WERI-Rb-1 (cell line): ENCODE measurements around the gene MED13.
"Not testable (repeated sequence)": the region's sequence is repeated elsewhere in the genome, so short reads cannot be mapped to it uniquely, and the experiment has no call there.

ENCODE experiments used
- DNase-seq: peaks from one replicate; pipeline ENCODE4 v3.0.0-alpha.2; 2020
- H3K27ac ChIP-seq: fragments of 250-450 bp; sonication (Bioruptor Pico); 2 replicates; pipeline ENCODE4 v1.5.1; 2020; ENCODE audit warnings: mild to moderate bottlenecking, moderate library complexity
- H3K27me3 ChIP-seq: fragments of 250-450 bp; sonication (Bioruptor Pico); 2 replicates; pipeline ENCODE4 v1.5.1; 2021; ENCODE audit warnings: mild to moderate bottlenecking, low read depth, moderate library complexity; ENCODE audit not compliant: insufficient read depth, severe bottlenecking
- H3K36me3 ChIP-seq: fragments of 250-450 bp; sonication (Bioruptor Pico); 2 replicates; pipeline ENCODE4 v1.5.1; 2020; ENCODE audit warnings: mild to moderate bottlenecking, moderate library complexity
- H3K4me3 ChIP-seq: 2 replicates; pipeline ENCODE4 v1.5.1; 2011; ENCODE audit warnings: low read depth, mild to moderate bottlenecking, control low read depth, low read length
- H3K9me3 ChIP-seq: fragments of 250-450 bp; sonication (Bioruptor Pico); 2 replicates; pipeline ENCODE4 v1.5.1; 2021; ENCODE audit warnings: mild to moderate bottlenecking, moderate library complexity; ENCODE audit not compliant: severe bottlenecking
- TF ChIP-seq, protein P1 (sequence below): IDR thresholded peaks from 2 replicates; pipeline ENCODE4 v1.5.1; 2011; ENCODE audit warnings: low read depth, mild to moderate bottlenecking, control low read depth, inconsistent platforms, low read length

Gene MED13

DNA sequence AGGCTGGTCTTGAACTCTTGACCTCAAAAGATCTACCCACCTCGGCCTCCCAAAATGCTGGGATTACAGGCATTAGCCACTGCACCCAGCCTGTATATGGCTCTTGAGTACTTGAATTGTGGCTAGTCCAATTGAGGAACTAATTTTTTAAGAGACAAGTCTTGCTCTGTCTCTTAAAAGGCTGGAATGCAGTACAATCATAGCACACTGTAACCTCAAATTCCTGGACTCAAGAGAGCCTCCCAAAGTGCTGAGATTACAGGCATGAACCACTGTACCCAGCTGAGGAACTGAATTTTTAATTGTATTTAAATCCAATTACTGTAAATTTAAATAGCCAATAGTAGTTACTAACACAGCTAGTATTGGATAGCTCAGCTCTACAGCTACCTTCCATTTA lies 50.6 kb downstream of the MED13 start:
- Histone ChIP-seq H3K36me3 (peaks cover 83% of the 10 kb centered on the region), H3K27ac (no peak overlapping the region), H3K9me3 (no peaks in the 10 kb centered on the region), H3K4me3 (no peak overlapping the region), H3K27me3 (no peaks in the 10 kb centered on the region)
- TF ChIP-seq, protein P1, sequence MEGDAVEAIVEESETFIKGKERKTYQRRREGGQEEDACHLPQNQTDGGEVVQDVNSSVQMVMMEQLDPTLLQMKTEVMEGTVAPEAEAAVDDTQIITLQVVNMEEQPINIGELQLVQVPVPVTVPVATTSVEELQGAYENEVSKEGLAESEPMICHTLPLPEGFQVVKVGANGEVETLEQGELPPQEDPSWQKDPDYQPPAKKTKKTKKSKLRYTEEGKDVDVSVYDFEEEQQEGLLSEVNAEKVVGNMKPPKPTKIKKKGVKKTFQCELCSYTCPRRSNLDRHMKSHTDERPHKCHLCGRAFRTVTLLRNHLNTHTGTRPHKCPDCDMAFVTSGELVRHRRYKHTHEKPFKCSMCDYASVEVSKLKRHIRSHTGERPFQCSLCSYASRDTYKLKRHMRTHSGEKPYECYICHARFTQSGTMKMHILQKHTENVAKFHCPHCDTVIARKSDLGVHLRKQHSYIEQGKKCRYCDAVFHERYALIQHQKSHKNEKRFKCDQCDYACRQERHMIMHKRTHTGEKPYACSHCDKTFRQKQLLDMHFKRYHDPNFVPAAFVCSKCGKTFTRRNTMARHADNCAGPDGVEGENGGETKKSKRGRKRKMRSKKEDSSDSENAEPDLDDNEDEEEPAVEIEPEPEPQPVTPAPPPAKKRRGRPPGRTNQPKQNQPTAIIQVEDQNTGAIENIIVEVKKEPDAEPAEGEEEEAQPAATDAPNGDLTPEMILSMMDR, result no peak
- DNase-seq, result no peak

DNA sequence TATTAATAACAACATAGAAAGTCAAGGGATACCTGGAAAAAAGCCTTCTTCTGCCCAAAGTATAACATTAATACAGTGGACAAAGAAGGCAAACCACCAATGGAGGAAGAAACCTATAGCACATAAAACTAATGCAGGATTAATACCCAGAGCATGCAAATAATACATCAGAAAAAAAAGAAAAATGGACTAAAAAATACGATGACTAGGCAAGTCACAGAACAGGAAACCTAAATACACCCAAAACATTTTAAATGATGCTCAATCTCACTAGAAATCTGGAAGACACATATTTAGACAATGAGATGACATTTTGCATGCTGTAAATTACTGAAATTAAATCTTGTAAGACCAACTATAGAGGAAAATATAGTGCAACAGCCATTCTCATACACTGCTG lies 55.9 kb downstream of the MED13 start:
- TF ChIP-seq, protein P1, result no peak
- no peak overlapping the region for H3K27ac ChIP-seq

DNA sequence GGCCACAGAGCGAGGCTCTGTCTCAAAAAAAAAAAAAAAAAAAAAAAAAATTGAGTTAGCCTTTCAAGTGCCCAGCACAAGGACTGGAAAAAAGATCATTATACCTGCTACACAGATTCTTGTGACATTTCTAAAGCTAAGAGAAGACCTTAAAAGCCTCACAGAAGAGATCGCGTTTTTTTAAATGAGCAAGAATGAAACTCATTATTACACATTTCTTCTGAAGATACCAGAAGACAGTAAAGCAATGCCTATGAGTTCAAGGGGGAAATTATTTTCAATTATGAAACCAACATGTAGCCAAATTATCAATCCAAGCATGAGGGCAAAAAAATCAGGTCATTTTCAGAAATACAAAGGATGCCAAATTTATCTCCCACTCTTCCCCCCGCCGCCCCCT lies 56.8 kb downstream of the MED13 start:
- Histone ChIP-seq H3K27ac (no peak overlapping the region), H3K4me3 (no peak overlapping the region), H3K36me3 (peaks cover 85% of the 10 kb centered on the region), H3K27me3 (no peaks in the 10 kb centered on the region), H3K9me3 (no peaks in the 10 kb centered on the region)
- TF ChIP-seq, protein P1, result no peak
- DNase-seq, result no peak

More for the DNA sequence above, 55.9 kb downstream of the MED13 start:
- H3K9me3 ChIP-seq, result no peaks in the 10 kb centered on the region
- H3K27me3 ChIP-seq, result no peaks in the 10 kb centered on the region
- peaks cover 85% of the 10 kb centered on the region for H3K36me3 ChIP-seq
- H3K4me3 ChIP-seq, result no peak overlapping the region
- DNase-seq, result no peak

DNA sequence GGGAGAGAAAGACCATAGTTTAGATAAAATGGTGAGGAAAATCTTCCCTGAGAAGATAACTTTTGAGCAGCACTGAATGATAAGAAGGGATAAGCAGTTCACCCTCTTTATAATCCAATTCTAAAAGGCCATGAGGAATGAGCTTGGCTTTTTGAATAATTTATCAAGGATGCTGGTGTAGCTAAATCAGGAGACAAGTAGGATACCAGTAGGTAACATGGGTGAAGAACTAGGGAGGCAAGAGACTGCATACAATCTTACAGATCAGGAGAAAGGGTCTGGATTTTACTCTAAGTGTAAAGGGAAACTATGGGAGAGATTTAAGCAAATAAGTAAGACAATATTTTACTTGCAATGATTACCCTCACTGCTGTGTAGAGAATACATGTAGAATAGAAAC lies 60.7 kb downstream of the MED13 start:
- no peak for DNase-seq
- Histone ChIP-seq H3K27ac (no peak overlapping the region), H3K27me3 (no peaks in the 10 kb centered on the region), H3K4me3 (no peak overlapping the region), H3K36me3 (peaks cover 66% of the 10 kb centered on the region), H3K9me3 (no peaks in the 10 kb centered on the region)
- TF ChIP-seq, protein P1, result no peak

DNA sequence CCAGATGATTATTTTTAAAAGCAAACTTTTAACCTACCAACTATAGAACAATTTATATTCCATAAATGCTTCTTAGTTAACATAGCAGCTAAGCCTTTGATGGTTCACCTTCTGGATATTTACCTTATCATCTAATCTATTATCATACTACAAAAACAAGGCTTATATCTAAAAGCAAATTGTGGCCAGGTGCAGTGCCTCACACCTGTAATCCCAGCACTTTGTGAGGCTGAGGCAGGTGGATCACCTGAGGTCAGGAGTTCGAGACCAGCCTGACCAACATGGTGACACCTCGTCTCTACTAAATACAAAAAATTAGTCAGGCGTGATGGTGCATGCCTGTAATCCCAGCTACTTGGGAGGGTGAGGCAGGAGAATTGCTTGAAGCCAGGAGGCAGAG lies 61.9 kb downstream of the MED13 start:
- H3K9me3 ChIP-seq, DNase-seq, H3K4me3 ChIP-seq, H3K27ac ChIP-seq, H3K27me3 ChIP-seq: not testable (repeated sequence)
- H3K36me3 ChIP-seq, result peaks cover 54% of the 10 kb centered on the region

DNA sequence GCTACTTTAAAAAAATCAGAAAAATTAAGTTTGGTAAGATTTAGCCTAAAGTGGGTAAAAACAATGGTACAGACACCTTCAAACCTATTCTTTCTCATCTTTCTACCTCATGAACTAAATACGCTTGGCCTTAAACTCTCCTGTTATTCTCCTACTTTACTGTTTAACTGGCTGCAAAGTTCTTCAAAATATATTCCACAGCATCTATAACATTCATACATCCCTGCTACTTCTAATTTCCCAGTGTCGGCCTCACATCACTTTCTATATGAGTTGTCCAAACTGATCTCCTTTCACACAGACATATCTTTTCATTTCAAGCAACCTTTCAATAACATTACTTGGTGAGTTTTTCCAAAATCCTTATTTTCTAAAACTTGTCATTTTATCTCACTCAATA lies 64.0 kb downstream of the MED13 start:
- Histone ChIP-seq H3K36me3 (peaks cover 43% of the 10 kb centered on the region), H3K9me3 (no peaks in the 10 kb centered on the region), H3K27ac (no peak overlapping the region), H3K27me3 (no peaks in the 10 kb centered on the region), H3K4me3 (no peak overlapping the region)
- no peak for DNase-seq
- TF ChIP-seq, protein P1, result no peak
